Progenitor cell of endocrine pancreas (in vitro differentiated cells): ENCODE measurements around the gene LUZP1. TPM values are rescaled to one million over a fixed set of nuclear protein-coding genes. Genes with fewer than 3 reads are reported as not detected.

ENCODE experiments used
- DNase-seq: peaks from one replicate; pipeline ENCODE4 v3.0.0; 2021; ENCODE audit warnings: low spot score; ENCODE audit not compliant: unreplicated experiment
- H3K27ac Mint-ChIP-seq: 2 replicates; pipeline ENCODE4 v1.8.0; 2021; ENCODE audit warnings: mild to moderate bottlenecking, moderate library complexity, mixed read lengths
- H3K27me3 Mint-ChIP-seq: 2 replicates; pipeline ENCODE4 v1.8.0; 2021; ENCODE audit warnings: mixed read lengths
- H3K36me3 Mint-ChIP-seq: 2 replicates; pipeline ENCODE4 v1.8.0; 2022; ENCODE audit warnings: mixed read lengths; ENCODE audit not compliant: insufficient read depth
- H3K4me1 Mint-ChIP-seq: 2 replicates; pipeline ENCODE4 v1.8.0; 2021; ENCODE audit warnings: low read depth, mixed read lengths
- H3K4me3 Mint-ChIP-seq: 2 replicates; pipeline ENCODE4 v1.8.0; 2021; ENCODE audit warnings: low read depth, mild to moderate bottlenecking, moderate library complexity, mixed read lengths
- H3K9me3 Mint-ChIP-seq: 2 replicates; pipeline ENCODE4 v1.8.0; 2021; ENCODE audit warnings: low read depth, mixed read lengths
- CTCF ChIP-seq: fragments of 200-600 bp; sonication (generic); IDR thresholded peaks from one replicate; pipeline ENCODE4 v1.5.0; 2021; ENCODE audit warnings: antibody characterized with exemption, mild to moderate bottlenecking; ENCODE audit not compliant: unreplicated experiment
- total RNA-seq: library from RNA; stranded (reverse); gene quantifications from 2 replicates; pipeline ENCODE4 v1.2.1, GENCODE V29; 2021

Gene LUZP1
- total RNA-seq, 1 donor from 2014 or later = 47.5 TPM

GRCh38 chr1:23110391-23110790 lies 58.3 kb downstream of the LUZP1 start:
- H3K4me1 Mint-ChIP-seq = peaks cover 21% of the 10 kb centered on the region
- H3K9me3 Mint-ChIP-seq = no peaks in the 10 kb centered on the region
- no peak overlapping the region for H3K27ac Mint-ChIP-seq

DNA sequence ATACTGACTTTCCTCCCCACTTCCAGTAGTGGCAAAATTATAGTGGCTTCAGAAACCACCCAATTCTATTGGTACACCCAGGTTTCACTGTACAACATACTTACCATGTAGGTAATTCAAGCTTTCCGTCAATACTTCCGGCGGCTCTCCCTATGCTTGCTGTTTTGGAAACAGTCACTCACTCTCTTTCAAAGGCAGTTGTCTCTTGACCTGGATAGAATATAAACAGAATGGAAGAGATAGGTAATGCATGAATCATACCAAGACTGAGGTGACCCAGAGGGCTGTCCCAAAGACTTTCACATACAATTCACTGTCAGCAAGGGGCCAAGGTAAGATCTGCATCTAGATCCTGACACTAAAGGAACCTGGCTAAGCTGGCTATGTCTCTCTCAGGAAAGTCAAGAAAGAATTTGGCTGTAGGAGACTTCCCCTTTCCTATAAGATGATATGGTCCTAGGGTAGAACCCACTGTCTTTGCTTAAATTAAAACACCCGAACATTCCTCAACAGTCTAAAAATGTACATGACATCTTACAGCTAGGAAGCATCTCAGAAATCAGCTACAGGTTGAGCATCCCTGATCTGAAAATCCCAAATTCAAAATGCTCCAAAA lies 59.6 kb downstream of the LUZP1 start:
- no peak for DNase-seq
- H3K36me3 Mint-ChIP-seq = peaks cover 16% of the 10 kb centered on the region
- H3K27me3 Mint-ChIP-seq = no peaks in the 10 kb centered on the region
- H3K27ac Mint-ChIP-seq = no peak overlapping the region
- no peak for TF ChIP-seq CTCF
- H3K4me3 Mint-ChIP-seq = no peak overlapping the region
- peaks cover 12% of the 10 kb centered on the region for H3K4me1 Mint-ChIP-seq
- H3K9me3 Mint-ChIP-seq = no peaks in the 10 kb centered on the region

More at GRCh38 chr1:23110391-23110790, 58.3 kb downstream of the LUZP1 start:
- DNase-seq = no peak
- TF ChIP-seq CTCF = no peak
- H3K4me3 Mint-ChIP-seq = no peak overlapping the region
- no peaks in the 10 kb centered on the region for H3K27me3 Mint-ChIP-seq
- H3K36me3 Mint-ChIP-seq = peaks cover 13% of the 10 kb centered on the region

DNA sequence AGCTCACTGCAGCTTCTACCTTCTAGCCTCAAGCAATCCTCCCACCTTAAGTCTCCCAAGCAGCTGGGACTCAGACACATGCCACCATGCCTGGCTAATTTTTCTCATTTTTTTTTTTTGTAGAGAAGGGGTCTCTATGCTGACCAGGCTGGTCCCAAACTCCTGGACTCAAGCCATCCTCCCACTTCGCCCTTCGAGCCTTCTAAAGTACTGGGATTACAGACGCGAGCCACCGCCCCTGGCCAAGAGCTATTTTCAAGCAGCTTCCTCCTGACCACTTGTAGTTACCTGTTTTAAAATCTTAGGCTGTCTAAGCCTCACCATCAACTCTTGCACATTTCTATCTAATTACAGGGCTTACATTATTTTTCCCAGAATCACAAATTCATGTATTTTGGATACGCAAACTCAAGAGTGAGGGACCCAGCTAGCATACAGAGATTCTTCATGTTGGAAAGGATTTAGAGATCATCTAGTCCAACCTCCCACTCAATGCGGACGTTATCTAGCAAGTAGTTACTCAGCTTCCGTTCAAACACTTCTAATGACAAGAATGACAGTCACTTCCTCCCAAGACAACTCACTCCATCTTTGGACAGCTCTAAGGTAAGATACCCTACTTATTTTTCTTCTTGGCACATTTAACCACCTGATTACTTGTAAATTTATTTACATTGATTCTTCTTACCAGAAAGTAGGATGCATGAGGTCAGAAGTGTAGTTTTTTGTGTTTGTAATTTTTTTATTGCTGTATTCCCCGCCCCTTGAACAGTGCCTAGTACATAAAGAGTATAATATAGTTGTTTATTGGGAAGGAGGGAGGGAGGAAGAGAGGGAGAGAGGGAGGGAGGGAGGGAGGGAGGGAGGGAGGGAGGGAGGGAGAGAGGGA lies 65.4 kb downstream of the LUZP1 start:
- Mint-ChIP-seq H3K27ac (no peak overlapping the region), H3K36me3 (peaks cover 16% of the 10 kb centered on the region), H3K27me3 (no peaks in the 10 kb centered on the region), H3K4me1 (peaks cover 23% of the 10 kb centered on the region), H3K4me3 (no peak overlapping the region), H3K9me3 (no peaks in the 10 kb centered on the region)
- no peak for TF ChIP-seq CTCF
- DNase-seq = no peak

DNA sequence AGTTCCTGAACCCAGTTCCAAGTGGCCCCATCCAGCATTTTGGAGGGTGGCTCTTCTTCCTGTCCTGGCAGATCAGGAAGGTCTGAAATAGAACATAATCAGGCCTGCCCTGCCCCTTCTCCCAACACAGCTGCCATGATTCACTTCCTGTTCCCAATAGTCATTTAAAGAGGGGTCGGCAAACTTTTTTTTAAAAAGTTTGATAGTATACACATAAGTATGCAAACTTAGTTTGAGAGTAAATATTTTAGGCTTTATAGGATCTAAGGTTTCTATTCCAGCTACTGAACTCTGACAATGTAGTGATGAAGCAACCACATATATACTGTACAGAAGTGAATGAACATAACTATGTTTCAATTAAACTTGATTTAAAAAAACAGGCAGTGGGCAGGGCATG lies 66.4 kb downstream of the LUZP1 start:
- H3K27ac Mint-ChIP-seq = peak overlapping the region; percentile 18

More for the DNA sequence above, 66.4 kb downstream of the LUZP1 start:
- Mint-ChIP-seq H3K27me3 (no peaks in the 10 kb centered on the region), H3K4me3 (no peak overlapping the region), H3K4me1 (peaks cover 23% of the 10 kb centered on the region), H3K36me3 (peaks cover 11% of the 10 kb centered on the region), H3K9me3 (no peaks in the 10 kb centered on the region)
- TF ChIP-seq CTCF = no peak
- DNase-seq = no peak
